Stimulated activated naive B cell treated with anti-CD40 and anti-IgM and Interleukin-4, amounts not matched to agents 10 μg/mL and 1 μg/mL and 100 μg/mL, for 72 hours (primary cell): Measurements from ENCODE around the gene TTBK2.
"Not testable (repeated sequence)": the region's sequence is repeated elsewhere in the genome, so short reads cannot be mapped to it uniquely, and the experiment has no call there.

Source experiments
- ATAC-seq, 2 donors: fragments of 150-1000 bp; cut with Tn5 transposase; replicated peaks; 2 replicates each; pipeline ENCODE4 v1.10.0; 2021; ENCODE audit warnings: moderate library complexity in 1 of 2
- DNase-seq: peaks from one replicate; pipeline ENCODE4 v3.0.0; 2021
- H3K27ac Mint-ChIP-seq: one replicate; pipeline ENCODE4 v1.8.0; 2022; ENCODE audit warnings: mild to moderate bottlenecking, mixed read lengths
- H3K27me3 Mint-ChIP-seq, 2 donors: one replicate each; pipeline ENCODE4 v1.8.0; 2022; ENCODE audit warnings: mixed read lengths in 2 of 2
- H3K36me3 Mint-ChIP-seq, 2 donors: one replicate each; pipeline ENCODE4 v1.8.0; 2022; ENCODE audit warnings: mixed read lengths in 2 of 2, mild to moderate bottlenecking in 1 of 2
- H3K4me1 Mint-ChIP-seq, 2 donors: one replicate each; pipeline ENCODE4 v1.8.0; 2022; ENCODE audit warnings: mixed read lengths in 2 of 2, mild to moderate bottlenecking in 1 of 2
- H3K4me3 Mint-ChIP-seq, 2 donors: one replicate each; pipeline ENCODE4 v1.8.0; 2022; ENCODE audit warnings: mild to moderate bottlenecking in 2 of 2, mixed read lengths in 2 of 2, moderate library complexity in 1 of 2
- H3K9me3 Mint-ChIP-seq, 2 donors: one replicate each; pipeline ENCODE4 v1.8.0; 2022; ENCODE audit warnings: mixed read lengths in 2 of 2, mild to moderate bottlenecking in 1 of 2

Gene TTBK2

GRCh38 chr15:42919799-42920518, 619 bp downstream of the TTBK2 start:
- Mint-ChIP-seq H3K36me3 (no peaks in the 10 kb centered on the region), H3K27ac (peak overlapping the region; percentile 88), H3K27me3 (no peaks in the 10 kb centered on the region), H3K4me3 (peak overlapping the region; percentile 87 to 93), H3K4me1 (peaks cover 18 to 39% of the 10 kb centered on the region in 2 donors), H3K9me3 (no peaks in the 10 kb centered on the region)
- ATAC-seq (peak; percentile 14 to 27), DNase-seq (peak; percentile 21)

GRCh38 chr15:42919308-42919707, 1.3 kb downstream of the TTBK2 start:
- Mint-ChIP-seq H3K27ac (no peak overlapping the region), H3K9me3 (no peaks in the 10 kb centered on the region), H3K4me1 (peaks cover 22 to 45% of the 10 kb centered on the region in 2 donors), H3K4me3 (peak overlapping the region; percentile 87 to 93), H3K36me3 (no peaks in the 10 kb centered on the region), H3K27me3 (no peaks in the 10 kb centered on the region)
- ATAC-seq = no peak
- no peak for DNase-seq

GRCh38 chr15:42918047-42918446, 2.5 kb downstream of the TTBK2 start:
- peaks cover 23 to 54% of the 10 kb centered on the region in 2 donors for H3K4me1 Mint-ChIP-seq
- H3K36me3 Mint-ChIP-seq = no peaks in the 10 kb centered on the region

GRCh38 chr15:42915654-42916315, 4.8 kb downstream of the TTBK2 start:
- no peaks in the 10 kb centered on the region for H3K9me3 Mint-ChIP-seq
- H3K36me3 Mint-ChIP-seq = no peaks in the 10 kb centered on the region
- DNase-seq (no peak), ATAC-seq (no peak)
- no peaks in the 10 kb centered on the region for H3K27me3 Mint-ChIP-seq
- H3K4me3 Mint-ChIP-seq = no peak overlapping the region
- peaks cover 20 to 43% of the 10 kb centered on the region in 2 donors for H3K4me1 Mint-ChIP-seq
- H3K27ac Mint-ChIP-seq = no peak overlapping the region

More at GRCh38 chr15:42918047-42918446, 2.5 kb downstream of the TTBK2 start:
- Mint-ChIP-seq H3K27ac (no peak overlapping the region), H3K27me3 (no peaks in the 10 kb centered on the region), H3K9me3 (no peaks in the 10 kb centered on the region), H3K4me3 (no peak overlapping the region)
- DNase-seq (no peak), ATAC-seq (no peak)

DNA sequence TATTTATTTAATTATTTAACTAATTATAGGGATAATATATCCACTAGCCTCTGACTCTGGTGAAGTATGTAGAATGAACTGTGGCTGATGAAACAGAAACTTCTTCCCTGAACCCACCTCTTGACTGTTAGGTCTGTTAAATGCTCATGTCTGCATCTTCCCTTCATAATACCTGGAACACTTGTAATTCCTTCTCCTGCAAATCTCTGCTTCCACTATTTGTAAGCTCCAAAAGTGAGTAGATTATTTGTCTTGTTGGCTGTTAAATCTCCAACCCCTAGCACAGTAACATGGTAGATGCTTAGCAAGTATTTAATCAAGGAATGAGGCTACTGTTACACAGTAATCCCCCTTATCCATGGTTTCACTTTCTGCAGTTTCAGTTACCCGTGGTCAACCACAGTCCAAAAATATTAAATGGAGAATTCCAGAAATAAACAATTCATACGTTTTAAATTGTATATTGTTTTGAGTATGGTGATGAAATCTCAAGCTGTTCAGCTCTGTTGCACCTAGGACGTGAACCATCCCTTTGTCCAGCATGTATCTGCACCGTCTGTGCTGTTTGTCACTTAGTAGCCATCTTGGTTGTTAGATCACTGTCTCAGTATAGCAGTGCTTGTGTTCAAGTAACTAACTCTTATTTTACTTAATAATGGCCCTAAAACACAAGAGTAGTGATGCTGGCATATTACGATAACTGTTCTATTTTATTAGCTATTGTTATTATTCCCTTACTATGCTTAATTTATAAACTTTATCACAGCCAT, 5.7 kb downstream of the TTBK2 start:
- no peaks in the 10 kb centered on the region for H3K9me3 Mint-ChIP-seq
- peak in 1 of 2 donors; percentile 58 for ATAC-seq
- H3K36me3 Mint-ChIP-seq = no peaks in the 10 kb centered on the region
- H3K4me1 Mint-ChIP-seq = peaks cover 24 to 43% of the 10 kb centered on the region in 2 donors
- H3K27ac Mint-ChIP-seq = no peak overlapping the region
- H3K27me3 Mint-ChIP-seq = no peaks in the 10 kb centered on the region
- H3K4me3 Mint-ChIP-seq = no peak overlapping the region
- DNase-seq = no peak

DNA sequence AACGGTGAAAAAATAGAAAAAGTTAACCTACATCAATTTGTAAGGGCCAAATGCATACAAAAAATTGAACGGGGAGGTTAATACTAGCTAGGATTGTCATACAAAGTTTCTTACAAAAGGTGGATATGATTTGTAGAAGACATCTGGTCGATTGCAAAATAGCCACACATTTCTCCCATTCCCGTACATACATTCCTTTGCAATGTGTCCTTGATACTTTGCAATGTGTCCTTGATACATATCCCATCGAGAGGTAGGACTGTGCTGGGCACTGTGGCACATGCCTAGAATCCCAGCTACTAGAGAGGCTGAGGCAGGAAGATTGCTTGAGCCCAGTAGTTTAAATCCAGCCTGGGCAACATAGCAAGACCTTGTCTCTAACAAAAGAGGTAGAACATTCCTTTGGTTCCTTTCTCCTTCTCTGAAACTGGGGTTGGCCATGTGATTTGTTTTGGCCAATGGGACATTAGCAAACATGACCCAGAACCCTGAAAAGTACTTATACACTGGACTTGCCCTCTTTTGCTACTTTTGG, 9.5 kb downstream of the TTBK2 start:
- DNase-seq (no peak), ATAC-seq (no peak)
- H3K4me3 Mint-ChIP-seq = no peak overlapping the region
- H3K27ac Mint-ChIP-seq = no peak overlapping the region
- peaks cover 3 to 5% of the 10 kb centered on the region in 2 donors for H3K36me3 Mint-ChIP-seq
- H3K4me1 Mint-ChIP-seq = peaks cover 24 to 25% of the 10 kb centered on the region in 2 donors
- H3K9me3 Mint-ChIP-seq = no peaks in the 10 kb centered on the region
- no peaks in the 10 kb centered on the region for H3K27me3 Mint-ChIP-seq

DNA sequence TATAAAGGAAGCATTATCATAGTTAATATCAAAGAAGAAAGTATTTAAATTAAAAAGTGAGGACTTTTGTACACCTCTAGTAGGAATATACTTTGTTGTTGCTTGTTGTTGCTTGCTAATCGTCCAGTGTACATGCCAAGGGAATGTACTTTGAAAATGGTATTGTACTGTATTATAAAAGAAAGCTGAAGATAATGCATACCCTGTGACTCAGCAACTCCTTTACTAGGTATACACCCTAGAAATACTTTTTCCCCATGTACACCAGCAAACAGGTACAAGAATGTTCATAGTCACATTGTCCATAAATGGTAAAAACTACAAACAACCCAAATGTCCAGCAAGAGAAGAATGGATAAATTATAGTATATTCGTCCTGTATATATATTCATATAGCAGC, 12.0 kb downstream of the TTBK2 start:
- Mint-ChIP-seq H3K9me3 (no peaks in the 10 kb centered on the region), H3K27me3 (no peaks in the 10 kb centered on the region), H3K4me1 (peaks cover 6 to 19% of the 10 kb centered on the region in 2 donors), H3K27ac (no peak overlapping the region), H3K4me3 (no peak overlapping the region), H3K36me3 (peaks cover 3 to 5% of the 10 kb centered on the region in 2 donors)
- DNase-seq = no peak
- no peak for ATAC-seq

- Mint-ChIP-seq H3K36me3 (peaks cover 3 to 7% of the 10 kb centered on the region in 2 donors), H3K4me1 (peaks cover 10 to 11% of the 10 kb centered on the region in 2 donors)
Observed at GRCh38 chr15:42903388-42904324, 16.9 kb downstream of the TTBK2 start.

GRCh38 chr15:42893911-42894310, 26.7 kb downstream of the TTBK2 start:
- DNase-seq, ATAC-seq, H3K4me3 Mint-ChIP-seq, H3K4me1 Mint-ChIP-seq, H3K27ac Mint-ChIP-seq, H3K27me3 Mint-ChIP-seq, H3K9me3 Mint-ChIP-seq: not testable (repeated sequence)
- peaks cover 9 to 17% of the 10 kb centered on the region in 2 donors for H3K36me3 Mint-ChIP-seq

More at GRCh38 chr15:42903388-42904324, 16.9 kb downstream of the TTBK2 start:
- Mint-ChIP-seq H3K27me3 (no peaks in the 10 kb centered on the region), H3K9me3 (no peaks in the 10 kb centered on the region), H3K4me3 (no peak overlapping the region), H3K27ac (no peak overlapping the region)
- DNase-seq (no peak), ATAC-seq (peak; percentile 46 to 59)

DNA sequence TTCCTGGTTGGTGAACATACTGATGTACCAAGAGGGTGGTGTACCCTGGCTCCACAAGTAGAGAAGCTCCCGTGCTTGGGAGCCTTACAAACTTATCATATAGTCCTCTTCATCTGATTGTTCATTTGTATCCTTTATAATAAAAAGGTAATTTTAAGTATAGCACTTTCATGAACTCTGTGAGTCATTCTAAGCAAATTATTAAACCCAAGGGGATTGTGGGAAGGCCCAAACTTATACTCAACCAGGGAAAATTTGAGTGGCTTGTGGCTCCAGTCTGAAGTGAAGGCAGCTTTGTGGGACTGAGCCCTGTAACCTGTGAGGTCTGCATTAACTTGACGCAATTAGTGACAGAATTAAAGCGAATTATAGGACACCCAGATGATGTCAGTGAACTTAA, 29.0 kb downstream of the TTBK2 start:
- H3K9me3 Mint-ChIP-seq = peaks cover 6 to 9% of the 10 kb centered on the region in 2 donors
- H3K4me1 Mint-ChIP-seq = peaks cover 5% of the 10 kb centered on the region in 2 donors
- ATAC-seq (peak; percentile 62 to 81), DNase-seq (peak; percentile 9)
- peak overlapping the region; percentile 48 for H3K27ac Mint-ChIP-seq
- no peaks in the 10 kb centered on the region for H3K27me3 Mint-ChIP-seq
- peaks cover 9 to 16% of the 10 kb centered on the region in 2 donors for H3K36me3 Mint-ChIP-seq
- H3K4me3 Mint-ChIP-seq = peak overlapping the region in 1 of 2 donors; percentile 42

GRCh38 chr15:42890161-42890913, 30.2 kb downstream of the TTBK2 start:
- DNase-seq = no peak
- peaks cover 2 to 5% of the 10 kb centered on the region in 2 donors for H3K4me1 Mint-ChIP-seq

GRCh38 chr15:42887384-42887783, 33.2 kb downstream of the TTBK2 start:
- not testable (repeated sequence) for H3K27me3 Mint-ChIP-seq, H3K4me1 Mint-ChIP-seq, H3K27ac Mint-ChIP-seq, H3K4me3 Mint-ChIP-seq, ATAC-seq, DNase-seq
- Mint-ChIP-seq H3K36me3 (peaks cover 14 to 30% of the 10 kb centered on the region in 2 donors), H3K9me3 (peaks cover 16 to 20% of the 10 kb centered on the region in 2 donors)

More at GRCh38 chr15:42890161-42890913, 30.2 kb downstream of the TTBK2 start:
- peaks cover 10 to 23% of the 10 kb centered on the region in 2 donors for H3K36me3 Mint-ChIP-seq
- H3K9me3 Mint-ChIP-seq = peaks cover 13 to 17% of the 10 kb centered on the region in 2 donors
- no peak for ATAC-seq
- H3K27me3 Mint-ChIP-seq = no peaks in the 10 kb centered on the region
- H3K27ac Mint-ChIP-seq = no peak overlapping the region
- no peak overlapping the region for H3K4me3 Mint-ChIP-seq

DNA sequence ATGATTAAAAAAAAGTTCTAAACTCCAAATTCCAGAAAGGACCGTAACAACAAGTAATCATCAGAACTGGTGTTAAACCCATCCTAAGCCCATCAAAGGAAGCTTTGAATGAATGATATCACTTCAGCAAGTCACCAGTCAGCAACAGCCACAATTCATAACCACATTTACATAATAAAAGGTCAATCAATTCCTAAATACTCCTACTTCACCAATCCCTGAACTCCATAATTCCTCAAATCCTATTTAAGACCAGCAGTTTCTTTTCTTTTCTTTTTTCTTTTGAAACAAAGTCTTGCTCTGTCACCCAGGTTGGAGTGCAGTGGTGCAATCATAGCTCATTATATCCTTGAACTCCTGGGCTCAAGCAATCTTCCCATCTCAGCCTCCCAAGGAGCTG, 40.5 kb downstream of the TTBK2 start:
- Mint-ChIP-seq H3K4me1 (no peaks in the 10 kb centered on the region), H3K27ac (no peak overlapping the region), H3K4me3 (no peak overlapping the region), H3K9me3 (peaks cover 3 to 5% of the 10 kb centered on the region in 2 donors), H3K27me3 (no peaks in the 10 kb centered on the region), H3K36me3 (peaks cover 7 to 14% of the 10 kb centered on the region in 2 donors)
- DNase-seq (no peak), ATAC-seq (no peak)
